Smooth muscle cell (in vitro differentiated cells): Measurements from ENCODE around the gene NOS1. TPM values are rescaled to one million over a fixed set of nuclear protein-coding genes. Genes with fewer than 3 reads are reported as not detected.

ENCODE experiments used
- DNase-seq: peaks from one replicate; lab custom pipeline; 2025; ENCODE audit not compliant: unreplicated experiment; lab: John Stamatoyannopoulos, UW
- H2AFZ ChIP-seq: fragments of 200-600 bp; sonication (generic); 2 replicates; pipeline ENCODE4 v1.6.0; 2016; ENCODE audit warnings: antibody characterized with exemption, low read depth, mild to moderate bottlenecking
- H3F3A ChIP-seq: fragments of 200-600 bp; sonication (generic); 2 replicates; pipeline ENCODE4 v1.6.0; 2017; ENCODE audit warnings: antibody characterized with exemption, low read depth
- H3K27ac ChIP-seq: fragments of 200-600 bp; sonication (generic); 2 replicates; pipeline ENCODE4 v1.5.1; 2016; ENCODE audit warnings: low read depth, mild to moderate bottlenecking
- H3K27me3 ChIP-seq: fragments of 200-600 bp; sonication (generic); 2 replicates; pipeline ENCODE4 v1.6.1; 2016; ENCODE audit warnings: low read depth, mild to moderate bottlenecking
- H3K36me3 ChIP-seq: fragments of 200-600 bp; sonication (generic); 2 replicates; pipeline ENCODE4 v1.5.1; 2016; ENCODE audit warnings: low read depth
- H3K4me1 ChIP-seq: fragments of 200-600 bp; sonication (generic); 2 replicates; pipeline ENCODE4 v1.5.1; 2016; ENCODE audit warnings: low read depth
- H3K4me2 ChIP-seq: fragments of 200-600 bp; sonication (generic); 2 replicates; pipeline ENCODE4 v1.6.0; 2016; ENCODE audit warnings: mild to moderate bottlenecking
- H3K4me3 ChIP-seq: fragments of 200-600 bp; sonication (generic); 2 replicates; pipeline ENCODE4 v1.5.1; 2016; ENCODE audit warnings: mild to moderate bottlenecking
- H3K79me2 ChIP-seq: fragments of 200-600 bp; sonication (generic); 2 replicates; pipeline ENCODE4 v1.6.0; 2016; ENCODE audit warnings: low read depth, mild to moderate bottlenecking
- H3K9ac ChIP-seq: fragments of 200-600 bp; sonication (generic); 2 replicates; pipeline ENCODE4 v1.6.0; 2016; ENCODE audit warnings: low read depth
- H3K9me3 ChIP-seq: fragments of 200-600 bp; sonication (generic); replicated peaks from 2 replicates; pipeline ENCODE4 v1.5.1; 2016; ENCODE audit warnings: low read depth
- H4K20me1 ChIP-seq: fragments of 200-600 bp; sonication (generic); 2 replicates; pipeline ENCODE4 v1.6.0; 2016; ENCODE audit warnings: low read depth
- WGBS: methylation state at CpG from one replicate; pipeline ENCODE4 v1.1.7; 2016; ENCODE audit warnings: low lambda C conversion rate; 5-methylcytosine and 5-hydroxymethylcytosine counted together
- polyA plus RNA-seq: library from polyadenylated mRNA; unstranded; fragments of >200 nt; fragmentation: Nextera tagmentation; extraction: Ambion mirVana; gene quantifications from 2 replicates; pipeline ENCODE4 v1.2.1, GENCODE V29; 2016
- total RNA-seq: library from RNA; depleted of rRNA; stranded (reverse); fragments of >200 nt; gene quantifications from 2 replicates; pipeline ENCODE4 v1.2.3, GENCODE V29; 2014
- TF ChIP-seq, protein P1 (sequence below): fragments of 200-600 bp; sonication (generic); IDR thresholded peaks from 2 replicates; pipeline ENCODE4 v1.5.1; 2017; ENCODE audit warnings: borderline replicate concordance, mild to moderate bottlenecking, antibody characterized with exemption; ENCODE audit not compliant: insufficient read depth, poor library complexity, severe bottlenecking

Gene NOS1
- total and polyA plus RNA-seq, 2 experiments from 2014 or later: 0.09 TPM; not detected in 1

DNA sequence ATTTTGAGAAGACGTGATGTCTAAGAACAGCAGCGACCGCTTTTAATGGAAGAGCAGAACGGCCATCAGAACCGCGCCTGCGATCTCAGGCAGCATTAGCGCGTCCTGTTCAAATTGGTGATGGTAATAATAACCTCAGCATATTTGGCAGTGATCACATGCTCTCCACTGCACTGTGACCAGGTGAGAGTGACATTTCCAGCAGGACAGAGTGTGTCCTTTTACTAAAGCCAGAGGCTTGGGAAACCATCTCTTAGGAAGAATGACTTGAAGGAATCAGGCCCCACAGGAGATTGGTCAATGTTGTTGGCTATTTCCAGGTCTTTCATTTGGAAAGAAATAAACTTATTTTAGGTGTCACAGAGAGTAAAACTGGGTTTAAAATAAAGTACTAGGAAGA lies 119.7 kb downstream of the NOS1 start:
- Histone ChIP-seq H3K9me3 (no peaks in the 10 kb centered on the region), H3K27me3 (peaks cover 15% of the 10 kb centered on the region), H2AFZ (no peak overlapping the region), H3K27ac (no peak overlapping the region), H3F3A (no peaks in the 10 kb centered on the region), H3K4me3 (no peak overlapping the region), H3K4me2 (no peak overlapping the region), H4K20me1 (no peaks in the 10 kb centered on the region), H3K9ac (no peak overlapping the region), H3K79me2 (no peaks in the 10 kb centered on the region), H3K36me3 (no peaks in the 10 kb centered on the region), H3K4me1 (peaks cover 2% of the 10 kb centered on the region)
- TF ChIP-seq, protein P1, sequence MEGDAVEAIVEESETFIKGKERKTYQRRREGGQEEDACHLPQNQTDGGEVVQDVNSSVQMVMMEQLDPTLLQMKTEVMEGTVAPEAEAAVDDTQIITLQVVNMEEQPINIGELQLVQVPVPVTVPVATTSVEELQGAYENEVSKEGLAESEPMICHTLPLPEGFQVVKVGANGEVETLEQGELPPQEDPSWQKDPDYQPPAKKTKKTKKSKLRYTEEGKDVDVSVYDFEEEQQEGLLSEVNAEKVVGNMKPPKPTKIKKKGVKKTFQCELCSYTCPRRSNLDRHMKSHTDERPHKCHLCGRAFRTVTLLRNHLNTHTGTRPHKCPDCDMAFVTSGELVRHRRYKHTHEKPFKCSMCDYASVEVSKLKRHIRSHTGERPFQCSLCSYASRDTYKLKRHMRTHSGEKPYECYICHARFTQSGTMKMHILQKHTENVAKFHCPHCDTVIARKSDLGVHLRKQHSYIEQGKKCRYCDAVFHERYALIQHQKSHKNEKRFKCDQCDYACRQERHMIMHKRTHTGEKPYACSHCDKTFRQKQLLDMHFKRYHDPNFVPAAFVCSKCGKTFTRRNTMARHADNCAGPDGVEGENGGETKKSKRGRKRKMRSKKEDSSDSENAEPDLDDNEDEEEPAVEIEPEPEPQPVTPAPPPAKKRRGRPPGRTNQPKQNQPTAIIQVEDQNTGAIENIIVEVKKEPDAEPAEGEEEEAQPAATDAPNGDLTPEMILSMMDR: no peak
- DNase-seq: no peak
- WGBS: 94% methylated on average over 9 of the region's 9 CpGs

DNA sequence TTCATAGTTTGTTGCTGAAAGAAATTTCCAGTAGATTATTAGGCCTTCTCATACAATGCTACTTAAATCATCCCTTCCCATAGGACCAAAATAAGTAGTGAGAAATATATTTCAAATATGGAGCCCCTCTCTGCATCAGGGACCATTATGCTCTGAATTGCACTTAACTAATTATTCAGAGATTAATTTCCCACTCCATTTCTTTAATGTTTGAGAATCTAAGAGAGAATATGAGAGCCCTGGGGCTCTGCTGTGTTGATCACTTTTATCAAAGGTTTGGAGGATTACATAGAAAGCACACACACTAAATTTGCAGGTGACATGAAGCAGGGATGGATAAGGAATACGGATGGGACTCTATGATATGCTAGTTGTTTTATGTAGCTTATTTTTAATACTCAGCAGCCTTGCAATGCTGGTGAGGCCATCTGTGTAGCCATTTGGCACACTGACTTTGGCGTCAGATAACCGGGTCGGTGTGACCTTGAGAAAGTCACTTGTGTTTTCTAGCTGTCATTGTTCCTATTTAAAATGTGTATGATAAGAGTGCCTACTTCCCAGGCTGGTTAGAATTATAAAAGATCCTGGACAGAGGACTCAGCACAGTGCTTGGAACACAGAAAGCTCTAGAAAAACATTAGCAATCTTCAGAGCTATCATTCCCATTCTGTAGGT lies 121.2 kb downstream of the NOS1 start:
- Histone ChIP-seq H3K27ac (no peak overlapping the region), H3K9me3 (no peaks in the 10 kb centered on the region), H3F3A (no peaks in the 10 kb centered on the region), H3K79me2 (no peaks in the 10 kb centered on the region), H3K9ac (no peak overlapping the region), H3K27me3 (peaks cover 19% of the 10 kb centered on the region), H3K4me1 (peaks cover 4% of the 10 kb centered on the region), H3K4me3 (no peak overlapping the region), H3K36me3 (no peaks in the 10 kb centered on the region), H3K4me2 (no peak overlapping the region), H2AFZ (no peak overlapping the region), H4K20me1 (no peaks in the 10 kb centered on the region)
- 93% methylated on average over 4 of the region's 4 CpGs for WGBS
- TF ChIP-seq, protein P1: no peak
- DNase-seq: no peak

DNA sequence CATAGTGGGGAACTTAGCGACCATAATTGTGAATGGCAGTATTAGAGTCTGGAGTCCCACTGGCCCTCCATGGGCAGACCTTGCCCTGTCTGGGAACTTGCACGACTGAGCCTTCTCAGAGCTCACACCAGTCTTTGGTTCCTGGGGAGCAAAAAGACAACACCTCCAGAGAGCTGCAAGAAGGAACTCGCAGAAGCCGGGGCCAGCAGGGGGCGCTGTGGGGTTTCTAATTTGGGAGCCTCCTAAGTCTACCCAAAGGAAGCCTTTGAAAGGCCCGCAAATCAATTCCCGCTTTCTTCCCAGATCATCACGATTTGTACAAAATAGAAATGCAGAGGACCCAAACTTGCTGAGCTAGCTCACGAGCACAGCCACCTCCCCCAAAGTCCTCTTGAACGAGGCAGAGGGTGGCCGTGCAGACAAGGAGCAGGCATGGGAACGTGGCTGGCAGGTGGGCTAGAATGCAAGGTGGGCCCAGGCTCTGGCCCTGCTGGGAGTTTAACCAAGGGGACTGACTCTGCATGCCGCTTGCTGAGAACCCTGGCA lies 124.9 kb downstream of the NOS1 start:
- H3K27ac ChIP-seq: no peak overlapping the region
- DNase-seq: peak; percentile 42
- H2AFZ ChIP-seq: no peak overlapping the region
- H3K36me3 ChIP-seq: no peaks in the 10 kb centered on the region
- H3K4me3 ChIP-seq: no peak overlapping the region
- H3K9ac ChIP-seq: no peak overlapping the region
- H3K27me3 ChIP-seq: peaks cover 12% of the 10 kb centered on the region
- no peaks in the 10 kb centered on the region for H4K20me1 ChIP-seq
- TF ChIP-seq, protein P1: peak; percentile 85
- H3K4me1 ChIP-seq: peaks cover 4% of the 10 kb centered on the region
- no peaks in the 10 kb centered on the region for H3K79me2 ChIP-seq
- H3K4me2 ChIP-seq: no peak overlapping the region
- 15% methylated on average over 13 of the region's 13 CpGs for whole genome bisulfite sequencing
- no peaks in the 10 kb centered on the region for H3K9me3 ChIP-seq
- H3F3A ChIP-seq: no peaks in the 10 kb centered on the region

DNA sequence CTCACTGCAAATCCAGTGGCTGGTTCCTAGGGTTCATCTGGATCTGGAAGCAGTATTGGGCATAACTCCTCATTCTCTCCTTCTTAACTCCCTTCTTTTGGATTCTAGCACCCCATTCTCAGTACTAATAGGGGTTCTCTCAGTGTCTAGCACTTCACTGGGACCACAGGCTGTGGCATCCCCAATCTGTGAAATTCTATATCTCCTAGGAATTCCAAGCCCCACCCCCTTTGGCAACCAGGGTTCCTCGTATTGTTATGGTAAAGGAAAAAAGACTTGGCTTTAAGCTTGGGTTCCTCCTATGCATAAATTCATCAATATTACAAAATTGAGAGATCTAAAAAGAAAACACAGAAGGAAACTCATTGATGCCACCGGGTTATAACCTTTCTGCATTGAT lies 126.2 kb downstream of the NOS1 start:
- H4K20me1 ChIP-seq: no peaks in the 10 kb centered on the region
- H3K36me3 ChIP-seq: no peaks in the 10 kb centered on the region
- H3K27me3 ChIP-seq: peaks cover 10% of the 10 kb centered on the region
- no peak for DNase-seq
- 52% methylated on average over 2 of the region's 2 CpGs for WGBS
- H3K9ac ChIP-seq: no peak overlapping the region
- H3K4me2 ChIP-seq: no peak overlapping the region
- TF ChIP-seq, protein P1: no peak
- H2AFZ ChIP-seq: no peak overlapping the region
- H3F3A ChIP-seq: no peaks in the 10 kb centered on the region
- H3K4me1 ChIP-seq: peaks cover 4% of the 10 kb centered on the region
- no peak overlapping the region for H3K4me3 ChIP-seq
- H3K79me2 ChIP-seq: no peaks in the 10 kb centered on the region
- H3K27ac ChIP-seq: no peak overlapping the region
- H3K9me3 ChIP-seq: no peaks in the 10 kb centered on the region
